ENCODE measurements around the gene PSPH. TPM values are rescaled to one million over a fixed set of nuclear protein-coding genes. Genes with fewer than 3 reads are reported as not detected.
"Not testable (repeated sequence)": the region's sequence is repeated elsewhere in the genome, so short reads cannot be mapped to it uniquely, and the experiment has no call there.

Gene PSPH
- total RNA-seq: 19.4 and 29.8 TPM in 2 replicates

GRCh38 chr7:56051339-56052191 lies at the start of gene PSPH, which contains the start of gene CCT6A:
Gene PSPH (minus strand): TSS chr7:56051444. CDS start chr7:56021212, 30,232 bp downstream.
Gene CCT6A (plus strand): TSS chr7:56051765. CDS start chr7:56051849, 84 bp downstream.
- DNase-seq (ENCODE audit: low read depth in 2 of 2): peak; percentile 99

- DNase-seq (ENCODE audit: low read depth in 2 of 2): no peak
Observed at GRCh38 chr7:56099653-56100052, 48.4 kb upstream of the PSPH start.

- DNase-seq (ENCODE audit: low read depth in 2 of 2): not testable (repeated sequence)
Observed at GRCh38 chr7:56098187-56099008, 47.2 kb upstream of the PSPH start.

GRCh38 chr7:56097700-56098099 lies 46.5 kb upstream of the PSPH start:
- peak in 1 of 2 donors; percentile 39 for DNase-seq (ENCODE audit: low read depth in 2 of 2)

- peak; percentile 83 to 85 for DNase-seq (ENCODE audit: low read depth in 2 of 2)
Observed at GRCh38 chr7:56092789-56093531, 41.7 kb upstream of the PSPH start, which contains the start of gene PHKG1. Gene PHKG1 (minus strand): TSS chr7:56092952. CDS start chr7:56088941, 4,011 bp downstream.

- not testable (repeated sequence) for DNase-seq (ENCODE audit: low read depth in 2 of 2)
Observed at GRCh38 chr7:56092388-56092787, 41.1 kb upstream of the PSPH start.

- DNase-seq (ENCODE audit: low read depth in 2 of 2): no peak
Observed at GRCh38 chr7:56091591-56091990, 40.3 kb upstream of the PSPH start.

GRCh38 chr7:56087445-56087844 lies 36.2 kb upstream of the PSPH start:
- DNase-seq (ENCODE audit: low read depth in 2 of 2): no peak

GRCh38 chr7:56086761-56087160 lies 35.5 kb upstream of the PSPH start:
- no peak for DNase-seq (ENCODE audit: low read depth in 2 of 2)

GRCh38 chr7:56083150-56083785 lies 32.0 kb upstream of the PSPH start:
- peak; percentile 34 to 57 for DNase-seq (ENCODE audit: low read depth in 2 of 2)

GRCh38 chr7:56081626-56082340 lies 30.5 kb upstream of the PSPH start:
- DNase-seq (ENCODE audit: low read depth in 2 of 2): no peak

GRCh38 chr7:56080726-56081435 lies 29.6 kb upstream of the PSPH start:
- not testable (repeated sequence) for DNase-seq (ENCODE audit: low read depth in 2 of 2)

GRCh38 chr7:56079450-56080185 lies 28.4 kb upstream of the PSPH start:
- peak; percentile 68 to 79 for DNase-seq (ENCODE audit: low read depth in 2 of 2)

- no peak for DNase-seq (ENCODE audit: low read depth in 2 of 2)
Observed at GRCh38 chr7:56078196-56078595, 27.0 kb upstream of the PSPH start.

- no peak for DNase-seq (ENCODE audit: low read depth in 2 of 2)
Observed at GRCh38 chr7:56077681-56078080, 26.4 kb upstream of the PSPH start.

- peak; percentile 87 to 91 for DNase-seq (ENCODE audit: low read depth in 2 of 2)
Observed at GRCh38 chr7:56074371-56074791, 23.1 kb upstream of the PSPH start.

- DNase-seq (ENCODE audit: low read depth in 2 of 2): not testable (repeated sequence)
Observed at GRCh38 chr7:56066376-56066775, 15.1 kb upstream of the PSPH start.

GRCh38 chr7:56063882-56064625 lies 12.8 kb upstream of the PSPH start, which contains the start of gene SUMF2:
Gene SUMF2 (plus strand): TSS chr7:56064286. CDS start chr7:56064312, 26 bp downstream.
- DNase-seq (ENCODE audit: low read depth in 2 of 2): peak; percentile 91 to 95
